SK-N-MC (cell line): ENCODE data around the gene VAV2.

ENCODE experiments used
- EZH2 ChIP-seq: fragments of 200-600 bp; sonication (generic); IDR thresholded peaks from one replicate; pipeline ENCODE4 v1.6.1; 2017; ENCODE audit warnings: antibody characterized with exemption
- POLR2AphosphoS5 ChIP-seq: IDR thresholded peaks from 2 replicates; pipeline ENCODE4 v1.6.1; 2012; ENCODE audit warnings: mild to moderate bottlenecking, low read depth, low read length, borderline replicate concordance

- TF ChIP-seq EZH2 (no peak), POLR2AphosphoS5 (no peak)
These were observed 154.2 kb downstream of the VAV2 start for GRCh38 chr9:133837627-133838597.
